Peyer's patch (tissue), 4 donors: ENCODE results near the gene ANKRD53.

ENCODE experiments used
- POLR2A ChIP-seq, 2 donors: fragments of 450-650 bp; IDR thresholded peaks; one replicate each; pipeline ENCODE4 v1.5.1; 2017; ENCODE audit warnings: antibody characterized with exemption in 2 of 2, mild to moderate bottlenecking in 2 of 2, moderate library complexity in 2 of 2
- TF ChIP-seq, protein P1 (sequence below), 6 experiments: fragments of 450-650 bp in 4 of 6; fragments of 200-600 bp in 2 of 6; sonication (generic) in 1 of 6; IDR thresholded peaks; one replicate each; pipeline ENCODE4 v1.5.1; 2017 to 2019; ENCODE audit warnings: antibody characterized with exemption in 6 of 6, mild to moderate bottlenecking in 3 of 6, moderate library complexity in 1 of 6

DNA sequence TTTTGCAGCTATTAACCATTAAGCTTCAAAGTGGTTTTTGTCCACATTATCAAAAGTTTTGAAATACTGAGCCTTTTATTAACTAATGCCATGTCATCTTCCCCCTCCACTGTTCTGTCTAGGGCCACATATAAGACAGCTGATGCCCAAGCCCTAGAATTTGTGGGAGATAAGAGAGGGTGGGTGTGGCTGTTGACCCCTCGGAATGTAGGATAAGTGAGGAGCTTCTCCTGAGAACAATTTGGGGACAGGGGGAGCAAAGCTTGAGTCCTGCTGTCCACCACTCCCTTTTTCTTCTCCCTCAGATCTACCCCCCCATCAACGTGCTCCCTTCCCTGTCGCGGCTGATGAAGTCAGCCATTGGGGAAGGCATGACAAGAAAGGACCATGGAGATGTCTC lies 14.3 kb upstream of the ANKRD53 start:
- TF ChIP-seq, protein P1, sequence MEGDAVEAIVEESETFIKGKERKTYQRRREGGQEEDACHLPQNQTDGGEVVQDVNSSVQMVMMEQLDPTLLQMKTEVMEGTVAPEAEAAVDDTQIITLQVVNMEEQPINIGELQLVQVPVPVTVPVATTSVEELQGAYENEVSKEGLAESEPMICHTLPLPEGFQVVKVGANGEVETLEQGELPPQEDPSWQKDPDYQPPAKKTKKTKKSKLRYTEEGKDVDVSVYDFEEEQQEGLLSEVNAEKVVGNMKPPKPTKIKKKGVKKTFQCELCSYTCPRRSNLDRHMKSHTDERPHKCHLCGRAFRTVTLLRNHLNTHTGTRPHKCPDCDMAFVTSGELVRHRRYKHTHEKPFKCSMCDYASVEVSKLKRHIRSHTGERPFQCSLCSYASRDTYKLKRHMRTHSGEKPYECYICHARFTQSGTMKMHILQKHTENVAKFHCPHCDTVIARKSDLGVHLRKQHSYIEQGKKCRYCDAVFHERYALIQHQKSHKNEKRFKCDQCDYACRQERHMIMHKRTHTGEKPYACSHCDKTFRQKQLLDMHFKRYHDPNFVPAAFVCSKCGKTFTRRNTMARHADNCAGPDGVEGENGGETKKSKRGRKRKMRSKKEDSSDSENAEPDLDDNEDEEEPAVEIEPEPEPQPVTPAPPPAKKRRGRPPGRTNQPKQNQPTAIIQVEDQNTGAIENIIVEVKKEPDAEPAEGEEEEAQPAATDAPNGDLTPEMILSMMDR (IDR thresholded peaks at IDR 0.05): no peak
- no peak for TF ChIP-seq POLR2A (IDR thresholded peaks at IDR 0.05)
